ENCODE measurements around the gene BRD2. TPM values are rescaled to one million over a fixed set of nuclear protein-coding genes. Genes with fewer than 3 reads are reported as not detected.

The BRD2 gene
- total RNA-seq, 1 experiment from 2014 or later: 157 TPM

DNA sequence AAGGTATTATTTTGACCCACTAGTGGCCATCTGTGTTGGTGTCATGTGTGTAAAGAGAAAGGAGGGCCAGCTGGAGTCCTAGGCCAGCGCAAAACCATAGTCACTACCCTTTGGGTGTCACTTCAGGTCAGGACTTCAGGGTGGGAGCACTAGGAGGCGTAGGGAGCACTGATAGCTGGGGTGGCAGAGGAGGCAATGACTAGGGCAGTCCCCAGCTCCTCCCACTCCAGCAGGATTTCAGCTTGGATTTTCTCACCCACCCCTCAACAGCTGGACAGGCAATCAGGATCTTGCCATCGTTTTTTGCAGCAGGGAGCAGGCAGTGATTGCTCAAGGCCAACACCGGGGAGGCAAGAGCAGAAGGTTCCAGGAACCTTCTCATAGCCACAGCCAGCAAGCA is 45.2 kb downstream of the BRD2 start:
- POLR2A ChIA-PET (ENCODE audit: unreplicated experiment): no interaction called here
- Histone ChIP-seq H3K9me3 (ENCODE audit: insufficient read depth, low read depth) (no peaks in the 10 kb centered on the region), H3K9me2 (ENCODE audit: insufficient read depth) (no peaks in the 10 kb centered on the region), H3F3A (ENCODE audit: insufficient read depth, low read depth) (no peaks in the 10 kb centered on the region), H3K36me3 (ENCODE audit: low read depth) (no peaks in the 10 kb centered on the region), H3K4me1 (replicated peaks; ENCODE audit: insufficient read depth) (no peaks in the 10 kb centered on the region), H3K27ac (no peak overlapping the region), H4K20me1 (ENCODE audit: insufficient read depth) (no peaks in the 10 kb centered on the region), H3K4me2 (no peak overlapping the region), H3K27me3 (ENCODE audit: insufficient read depth, low read depth) (peaks cover 92% of the 10 kb centered on the region), H3K79me2 (ENCODE audit: low read depth) (no peaks in the 10 kb centered on the region), H3K4me3 (no peak overlapping the region), H2AFZ (no peak overlapping the region)
- intact Hi-C loops (cut with micrococcal nuclease; ENCODE audit: unreplicated experiment): loop anchor here (2.0 to 10.0 kb wide), 2 partner anchors 131 to 235 kb away; no protein-coding TSS in a partner anchor
- CTCF ChIA-PET: no interaction called here
- no peak for DNase-seq
- TF ChIP-seq, protein P1, sequence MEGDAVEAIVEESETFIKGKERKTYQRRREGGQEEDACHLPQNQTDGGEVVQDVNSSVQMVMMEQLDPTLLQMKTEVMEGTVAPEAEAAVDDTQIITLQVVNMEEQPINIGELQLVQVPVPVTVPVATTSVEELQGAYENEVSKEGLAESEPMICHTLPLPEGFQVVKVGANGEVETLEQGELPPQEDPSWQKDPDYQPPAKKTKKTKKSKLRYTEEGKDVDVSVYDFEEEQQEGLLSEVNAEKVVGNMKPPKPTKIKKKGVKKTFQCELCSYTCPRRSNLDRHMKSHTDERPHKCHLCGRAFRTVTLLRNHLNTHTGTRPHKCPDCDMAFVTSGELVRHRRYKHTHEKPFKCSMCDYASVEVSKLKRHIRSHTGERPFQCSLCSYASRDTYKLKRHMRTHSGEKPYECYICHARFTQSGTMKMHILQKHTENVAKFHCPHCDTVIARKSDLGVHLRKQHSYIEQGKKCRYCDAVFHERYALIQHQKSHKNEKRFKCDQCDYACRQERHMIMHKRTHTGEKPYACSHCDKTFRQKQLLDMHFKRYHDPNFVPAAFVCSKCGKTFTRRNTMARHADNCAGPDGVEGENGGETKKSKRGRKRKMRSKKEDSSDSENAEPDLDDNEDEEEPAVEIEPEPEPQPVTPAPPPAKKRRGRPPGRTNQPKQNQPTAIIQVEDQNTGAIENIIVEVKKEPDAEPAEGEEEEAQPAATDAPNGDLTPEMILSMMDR (conservative IDR thresholded peaks at IDR 0.05): no peak
- no peak for TF ChIP-seq EZH2 (IDR thresholded peaks at IDR 0.05; ENCODE audit: low read depth)
- no TSS peak for BruUV-seq (replicated peaks)

DNA sequence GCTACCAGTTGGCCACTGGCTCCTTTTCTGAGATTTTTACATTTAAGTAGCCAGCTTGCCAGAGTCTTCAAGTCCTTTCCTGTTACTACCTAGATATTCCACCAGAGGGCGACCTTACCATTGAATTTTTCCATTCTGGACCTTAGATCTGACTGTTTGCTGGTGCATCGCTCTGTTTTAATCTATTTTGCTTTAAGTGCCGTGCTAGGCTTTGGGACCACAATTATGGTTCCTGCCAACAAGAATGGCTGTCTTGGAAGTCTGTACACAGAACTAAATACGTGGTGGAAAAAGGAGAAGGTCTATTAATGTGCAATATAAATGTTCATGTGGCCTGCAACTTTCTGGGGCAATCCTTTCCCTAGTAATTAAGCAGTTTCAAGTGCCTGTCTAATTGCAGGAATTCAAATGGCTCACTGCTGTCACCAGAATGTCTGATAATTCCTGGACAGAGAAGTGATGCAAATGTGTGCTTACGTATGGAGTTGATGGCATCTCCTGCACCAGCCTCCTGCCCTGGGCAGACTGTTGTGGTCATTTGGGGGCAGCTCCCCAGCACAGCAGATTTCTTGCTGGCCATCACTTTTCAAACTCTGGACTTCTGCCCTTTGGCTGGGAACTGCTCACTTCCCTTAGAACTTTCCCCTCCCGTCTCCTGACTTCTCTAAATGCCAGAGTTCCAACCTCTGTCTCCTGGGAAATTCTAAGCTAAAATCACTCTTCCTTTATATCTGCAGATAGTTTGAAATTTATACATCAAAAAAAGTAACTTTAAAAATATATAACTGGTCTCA is 46.6 kb downstream of the BRD2 start:
- H3K36me3 ChIP-seq (ENCODE audit: low read depth): no peaks in the 10 kb centered on the region
- no peak overlapping the region for H2AFZ ChIP-seq
- no peak overlapping the region for H3K4me3 ChIP-seq
- H3K9me3 ChIP-seq (ENCODE audit: insufficient read depth, low read depth): no peaks in the 10 kb centered on the region
- no TSS peak for BruUV-seq (replicated peaks)
- CTCF ChIA-PET: interaction anchor here (0.7 to 1.0 kb wide), 2 partner anchors 233 to 243 kb away, joined by 3 to 5 read pairs; no protein-coding TSS in a partner anchor
- peaks cover 93% of the 10 kb centered on the region for H3K27me3 ChIP-seq (ENCODE audit: insufficient read depth, low read depth)
- no peak overlapping the region for H3K27ac ChIP-seq
- H3K4me1 ChIP-seq (replicated peaks; ENCODE audit: insufficient read depth): no peaks in the 10 kb centered on the region
- H3K79me2 ChIP-seq (ENCODE audit: low read depth): no peaks in the 10 kb centered on the region
- H3K9me2 ChIP-seq (ENCODE audit: insufficient read depth): no peaks in the 10 kb centered on the region
- H3K4me2 ChIP-seq: no peak overlapping the region
- DNase-seq: peak; percentile 45 to 52
- H4K20me1 ChIP-seq (ENCODE audit: insufficient read depth): no peaks in the 10 kb centered on the region
- no peak for TF ChIP-seq EZH2 (IDR thresholded peaks at IDR 0.05; ENCODE audit: low read depth)
- TF ChIP-seq, protein P1 (conservative IDR thresholded peaks at IDR 0.05): peak; percentile 85
- no peaks in the 10 kb centered on the region for H3F3A ChIP-seq (ENCODE audit: insufficient read depth, low read depth)
- POLR2A ChIA-PET (ENCODE audit: unreplicated experiment): interaction anchor here (0.7 kb wide), 1 partner anchor 176 kb away, joined by 3 read pairs; no protein-coding TSS in a partner anchor
- intact Hi-C loops (cut with micrococcal nuclease; ENCODE audit: unreplicated experiment): loop anchor here (2.0 to 10.0 kb wide), 2 partner anchors 130 to 234 kb away; no protein-coding TSS in a partner anchor

DNA sequence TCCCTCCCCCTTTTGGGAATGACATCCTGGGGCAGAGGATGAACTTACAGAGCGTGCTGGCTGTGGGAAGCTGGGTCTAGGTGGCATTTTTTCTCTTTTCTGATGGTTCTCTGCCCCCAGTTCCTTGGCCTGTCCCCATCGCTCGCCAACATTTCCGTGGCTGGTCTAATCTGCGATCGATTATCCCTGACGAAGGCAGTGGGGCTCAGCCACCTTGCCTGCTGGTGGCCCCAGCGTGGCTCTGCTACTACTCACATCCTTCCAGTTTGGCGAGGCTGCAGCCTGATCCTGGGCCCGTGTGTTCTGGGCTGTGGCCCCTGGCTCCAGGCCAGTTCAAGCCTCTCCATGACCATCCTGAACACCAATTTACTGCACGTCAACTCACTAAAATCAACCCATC is 47.4 kb downstream of the BRD2 start:
- no peak for DNase-seq
- intact Hi-C loops (cut with micrococcal nuclease; ENCODE audit: unreplicated experiment): loop anchor here (2.0 to 10.0 kb wide), 2 partner anchors 129 to 233 kb away; no protein-coding TSS in a partner anchor
- TF ChIP-seq, protein P1 (conservative IDR thresholded peaks at IDR 0.05): no peak
- no peak for TF ChIP-seq EZH2 (IDR thresholded peaks at IDR 0.05; ENCODE audit: low read depth)
- Histone ChIP-seq H3K36me3 (ENCODE audit: low read depth) (no peaks in the 10 kb centered on the region), H3K27me3 (ENCODE audit: insufficient read depth, low read depth) (peaks cover 93% of the 10 kb centered on the region), H3K4me1 (replicated peaks; ENCODE audit: insufficient read depth) (no peaks in the 10 kb centered on the region), H3K9me2 (ENCODE audit: insufficient read depth) (no peaks in the 10 kb centered on the region), H3F3A (ENCODE audit: insufficient read depth, low read depth) (no peaks in the 10 kb centered on the region), H3K4me3 (no peak overlapping the region), H3K4me2 (no peak overlapping the region), H4K20me1 (ENCODE audit: insufficient read depth) (no peaks in the 10 kb centered on the region), H2AFZ (no peak overlapping the region), H3K27ac (no peak overlapping the region), H3K79me2 (ENCODE audit: low read depth) (no peaks in the 10 kb centered on the region), H3K9me3 (ENCODE audit: insufficient read depth, low read depth) (no peaks in the 10 kb centered on the region)
- POLR2A ChIA-PET (ENCODE audit: unreplicated experiment): no interaction called here
- no TSS peak for BruUV-seq (replicated peaks)
- CTCF ChIA-PET: no interaction called here

Data from PC-9 (cell line).